Measurements from ENCODE around the gene COMMD3. TPM values are rescaled to one million over a fixed set of nuclear protein-coding genes. Genes with fewer than 3 reads are reported as not detected.

COMMD3 gene
- total and polyA plus RNA-seq, 2 donors (not counting 1 experiment from before 2014, with no cell fraction given): 46.0 to 74.3 TPM

GRCh38 chr10:22340329-22341189, 24.4 kb downstream of the COMMD3 start:
- Histone ChIP-seq H3K9me3 (ENCODE audit: control extremely low read depth in 1 of 3, control insufficient read depth in 2 of 3, insufficient read depth in 1 of 3, low read length in 2 of 3) (peaks cover 3 to 23% (median 13%) of the 10 kb centered on the region in 3 donors), H3K4me3 (ENCODE audit: control extremely low read depth in 1 of 5, extremely low read depth in 1 of 5, insufficient read depth in 1 of 5, low read depth in 2 of 5, low read length in 4 of 5) (peak overlapping the region; percentile 62 to 79 (median 73)), H4K20me1 (ENCODE audit: control insufficient read depth, insufficient read depth, low read length, poor library complexity, severe bottlenecking) (no peaks in the 10 kb centered on the region), H3K27ac (ENCODE audit: low read length in 2 of 2) (peak overlapping the region; percentile 70 to 81), H3K27me3 (replicated peaks in 1 of 4; ENCODE audit: control extremely low read depth in 1 of 4, control insufficient read depth in 3 of 4, insufficient read depth in 4 of 4, low read length in 3 of 4) (peaks cover 11 to 86% (median 73%) of the 10 kb centered on the region in 4 experiments), H3K4me1 (ENCODE audit: control insufficient read depth in 2 of 2, insufficient read depth in 2 of 2, low read length in 2 of 2) (peaks cover 38 to 72% of the 10 kb centered on the region in 2 donors), H3K79me2 (ENCODE audit: control insufficient read depth, insufficient read depth, low read length) (no peaks in the 10 kb centered on the region), H3K36me3 (replicated peaks in 1 of 2; ENCODE audit: control extremely low read depth in 1 of 2, control insufficient read depth in 1 of 2, extremely low read depth in 1 of 2, insufficient read depth in 2 of 2, low read length in 1 of 2) (no peaks in the 10 kb centered on the region), H2AFZ (ENCODE audit: insufficient read depth, low read depth, low read length, poor library complexity, severe bottlenecking) (peak overlapping the region; percentile 80), H3K4me2 (replicated peaks; ENCODE audit: low read depth, low read length, poor library complexity, severe bottlenecking) (peak overlapping the region; percentile 94), H3K9ac (ENCODE audit: low read length) (peak overlapping the region; percentile 80)
- peaks cover 58% of the 10 kb centered on the region for H3K27me3 Mint-ChIP-seq
- H3K27ac Mint-ChIP-seq: peak overlapping the region; percentile 94
- peaks cover 2% of the 10 kb centered on the region for H3K9me3 Mint-ChIP-seq (ENCODE audit: insufficient read depth)
- TF ChIP-seq EZH2 (IDR thresholded peaks at IDR 0.05; ENCODE audit: borderline replicate concordance, insufficient read depth, low read depth, low read length, poor library complexity, severe bottlenecking) (peak; percentile 83), CTCF (IDR thresholded peaks at IDR 0.05) (no peak)
- CTCF ChIA-PET: interaction anchor here (0.7 to 2.4 kb wide), 14 partner anchors 9 to 812 kb away, joined by 3 to 10 read pairs (median 4); partner anchors contain the start of genes BMI1 and COMMD3
- H3K4me1 Mint-ChIP-seq: peaks cover 31% of the 10 kb centered on the region
- peak overlapping the region; percentile 94 for H3K4me3 Mint-ChIP-seq
- POLR2A ChIA-PET: interaction anchor here (0.7 to 3.3 kb wide), 13 partner anchors 9 to 823 kb away, joined by 3 to 32 read pairs (median 4); partner anchors contain the start of genes BMI1, COMMD3 and DNAJC1
- intact Hi-C loops (cut with micrococcal nuclease): loop anchor here (1.0 to 2.0 kb wide), 4 partner anchors 16 to 337 kb away; partner anchors contain the start of genes COMMD3 and DNAJC1
- DNase-seq (peak; percentile 92), ATAC-seq (ENCODE audit: low read depth) (peak; percentile 62)
- WGBS (ENCODE audit: insufficient coverage): under 1% methylated on average over 93 of the region's 98 CpGs

All from B cell (primary cell).